GM19238 (cell line): ENCODE measurements around the gene TIMELESS.
"Not testable (repeated sequence)": the region's sequence is repeated elsewhere in the genome, so short reads cannot be mapped to it uniquely, and the experiment has no call there.

Experiments used
- DNase-seq: peaks from one replicate; pipeline ENCODE4 v3.0.0; 2011; ENCODE audit warnings: low spot score; ENCODE audit not compliant: insufficient read length

TIMELESS gene, protein sequence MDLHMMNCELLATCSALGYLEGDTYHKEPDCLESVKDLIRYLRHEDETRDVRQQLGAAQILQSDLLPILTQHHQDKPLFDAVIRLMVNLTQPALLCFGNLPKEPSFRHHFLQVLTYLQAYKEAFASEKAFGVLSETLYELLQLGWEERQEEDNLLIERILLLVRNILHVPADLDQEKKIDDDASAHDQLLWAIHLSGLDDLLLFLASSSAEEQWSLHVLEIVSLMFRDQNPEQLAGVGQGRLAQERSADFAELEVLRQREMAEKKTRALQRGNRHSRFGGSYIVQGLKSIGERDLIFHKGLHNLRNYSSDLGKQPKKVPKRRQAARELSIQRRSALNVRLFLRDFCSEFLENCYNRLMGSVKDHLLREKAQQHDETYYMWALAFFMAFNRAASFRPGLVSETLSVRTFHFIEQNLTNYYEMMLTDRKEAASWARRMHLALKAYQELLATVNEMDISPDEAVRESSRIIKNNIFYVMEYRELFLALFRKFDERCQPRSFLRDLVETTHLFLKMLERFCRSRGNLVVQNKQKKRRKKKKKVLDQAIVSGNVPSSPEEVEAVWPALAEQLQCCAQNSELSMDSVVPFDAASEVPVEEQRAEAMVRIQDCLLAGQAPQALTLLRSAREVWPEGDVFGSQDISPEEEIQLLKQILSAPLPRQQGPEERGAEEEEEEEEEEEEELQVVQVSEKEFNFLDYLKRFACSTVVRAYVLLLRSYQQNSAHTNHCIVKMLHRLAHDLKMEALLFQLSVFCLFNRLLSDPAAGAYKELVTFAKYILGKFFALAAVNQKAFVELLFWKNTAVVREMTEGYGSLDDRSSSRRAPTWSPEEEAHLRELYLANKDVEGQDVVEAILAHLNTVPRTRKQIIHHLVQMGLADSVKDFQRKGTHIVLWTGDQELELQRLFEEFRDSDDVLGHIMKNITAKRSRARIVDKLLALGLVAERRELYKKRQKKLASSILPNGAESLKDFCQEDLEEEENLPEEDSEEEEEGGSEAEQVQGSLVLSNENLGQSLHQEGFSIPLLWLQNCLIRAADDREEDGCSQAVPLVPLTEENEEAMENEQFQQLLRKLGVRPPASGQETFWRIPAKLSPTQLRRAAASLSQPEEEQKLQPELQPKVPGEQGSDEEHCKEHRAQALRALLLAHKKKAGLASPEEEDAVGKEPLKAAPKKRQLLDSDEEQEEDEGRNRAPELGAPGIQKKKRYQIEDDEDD

DNA sequence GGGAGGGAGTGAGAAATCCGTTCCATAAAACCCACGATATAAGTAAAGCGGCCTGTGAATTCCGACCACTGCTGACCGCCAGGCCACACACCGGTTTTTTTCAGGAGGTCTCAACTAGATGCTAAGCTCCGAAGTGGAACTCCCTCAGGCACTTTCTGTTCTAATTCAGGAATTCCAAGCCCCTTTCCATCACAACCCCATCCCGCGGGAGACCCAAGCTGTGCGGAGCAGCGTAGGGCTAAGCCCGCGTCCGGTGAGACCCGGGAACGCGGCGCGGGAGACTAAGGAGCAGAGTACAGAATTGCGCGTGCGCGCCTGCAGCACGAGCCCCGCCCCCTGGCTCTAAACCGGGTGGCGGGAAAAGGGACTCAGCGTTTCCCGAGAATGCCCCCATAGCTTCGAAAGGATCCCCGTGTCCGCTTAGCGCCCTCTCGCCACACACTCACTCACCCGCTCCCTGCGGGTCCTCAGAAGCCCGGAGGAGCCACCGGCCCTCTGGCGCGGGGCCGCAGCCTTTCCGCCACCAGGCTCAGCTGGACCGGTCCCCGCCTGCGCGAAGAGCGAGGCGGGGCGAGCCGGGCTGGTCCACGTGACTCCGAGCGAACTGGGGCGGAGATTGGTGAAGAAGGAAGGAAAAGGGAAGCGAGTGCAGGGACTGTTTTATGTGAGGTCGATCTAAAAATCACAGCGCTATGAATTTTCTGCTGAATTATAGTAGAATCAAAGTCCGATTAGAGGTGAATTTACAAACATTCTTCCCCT lies at the start of gene TIMELESS:
Gene TIMELESS (minus strand): TSS at position 567 of the 762 bp plus-strand sequence. CDS start 15,256 bp downstream, outside the sequence.
- DNase-seq = peak; percentile 96

DNA sequence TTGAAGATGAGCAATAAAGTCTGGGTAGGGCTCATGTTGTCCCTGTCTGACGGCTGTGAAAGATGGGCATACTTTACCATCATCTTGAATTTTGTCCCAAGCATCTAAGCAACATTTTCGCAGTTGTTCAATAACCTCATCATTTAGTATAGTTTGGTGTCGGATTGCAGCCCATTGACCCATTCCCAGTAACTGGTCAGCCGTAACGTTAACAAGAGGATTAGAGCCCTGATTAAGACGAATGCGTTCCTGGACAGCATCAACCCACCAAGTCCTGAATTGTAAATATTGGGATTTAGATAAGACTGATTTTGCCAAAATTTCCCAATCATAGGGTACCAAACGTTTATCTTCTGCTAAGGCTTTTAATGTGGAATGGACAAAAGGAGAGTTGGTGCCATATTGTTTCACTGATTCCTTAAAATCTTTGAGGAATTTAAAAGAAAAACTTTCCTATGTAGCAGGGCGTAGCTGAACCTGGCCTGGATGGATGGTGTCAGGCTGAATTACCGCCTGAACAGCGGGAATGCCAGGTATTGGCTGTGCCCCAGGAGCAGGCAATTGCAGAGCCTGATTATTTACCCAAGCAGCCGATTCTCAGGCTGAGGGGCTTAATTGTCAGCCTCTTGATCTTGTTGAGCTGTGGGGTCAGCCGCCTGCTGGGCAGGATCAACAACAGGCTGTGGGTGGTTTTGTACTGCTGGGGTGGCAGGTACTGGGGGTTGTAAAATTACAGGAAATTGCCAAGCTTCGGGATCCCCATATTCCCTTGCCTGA lies 49.1 kb upstream of the TIMELESS start:
- not testable (repeated sequence) for DNase-seq

DNA sequence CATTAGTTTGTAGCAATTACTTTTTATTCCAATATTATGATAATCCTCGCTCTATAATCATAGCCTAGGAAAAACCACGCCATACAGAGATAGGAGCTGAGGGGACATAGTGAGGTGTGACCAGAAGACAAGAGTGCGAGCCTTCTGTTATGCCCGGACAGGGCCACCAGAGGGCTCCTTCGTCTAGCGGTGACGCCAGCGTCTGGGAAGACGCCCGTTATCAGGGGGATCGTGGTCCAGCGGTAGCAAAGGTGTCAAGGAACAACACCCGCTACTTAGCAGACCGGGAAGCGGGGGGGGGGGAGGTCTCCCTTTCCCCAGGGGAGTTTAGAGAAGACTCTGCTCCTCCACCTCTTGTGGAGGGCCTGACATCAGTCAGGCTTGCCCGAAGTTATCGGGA lies 47.5 kb upstream of the TIMELESS start:
- not testable (repeated sequence) for DNase-seq

DNA sequence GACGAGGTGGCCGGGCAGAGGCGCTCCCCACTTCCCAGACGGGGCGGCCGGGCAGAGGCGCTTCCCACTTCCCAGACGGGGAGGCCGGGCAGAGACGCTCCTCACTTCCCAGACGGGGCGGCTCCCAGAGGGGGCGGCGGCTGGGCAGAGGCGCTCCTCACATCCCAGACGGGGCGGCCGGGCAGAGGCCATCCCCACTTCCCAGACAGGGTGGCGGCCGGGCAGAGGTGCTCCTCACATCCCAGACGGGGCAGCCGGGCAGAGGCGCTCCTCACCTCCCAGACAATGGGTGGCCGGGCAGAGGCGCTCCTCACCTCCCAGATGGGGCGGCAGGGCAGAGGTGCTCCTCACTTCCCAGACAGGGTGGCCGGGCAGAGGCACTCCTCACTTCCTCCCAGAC lies 45.3 kb upstream of the TIMELESS start:
- not testable (repeated sequence) for DNase-seq

DNA sequence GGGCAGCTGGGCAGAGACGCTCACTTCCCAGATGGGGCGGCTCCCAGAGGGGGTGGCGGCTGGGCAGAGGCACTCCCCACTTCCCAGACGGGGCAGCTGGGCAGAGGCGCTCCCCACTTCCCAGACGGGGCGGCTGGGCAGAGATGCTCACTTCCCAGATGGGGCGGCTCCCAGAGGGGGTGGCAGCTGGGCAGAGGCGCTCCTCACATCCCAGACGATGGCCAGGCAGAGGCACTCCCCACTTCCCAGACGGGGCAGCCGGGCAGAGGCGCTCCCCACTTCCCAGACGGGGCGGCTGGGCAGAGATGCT lies 44.8 kb upstream of the TIMELESS start:
- DNase-seq = not testable (repeated sequence)

DNA sequence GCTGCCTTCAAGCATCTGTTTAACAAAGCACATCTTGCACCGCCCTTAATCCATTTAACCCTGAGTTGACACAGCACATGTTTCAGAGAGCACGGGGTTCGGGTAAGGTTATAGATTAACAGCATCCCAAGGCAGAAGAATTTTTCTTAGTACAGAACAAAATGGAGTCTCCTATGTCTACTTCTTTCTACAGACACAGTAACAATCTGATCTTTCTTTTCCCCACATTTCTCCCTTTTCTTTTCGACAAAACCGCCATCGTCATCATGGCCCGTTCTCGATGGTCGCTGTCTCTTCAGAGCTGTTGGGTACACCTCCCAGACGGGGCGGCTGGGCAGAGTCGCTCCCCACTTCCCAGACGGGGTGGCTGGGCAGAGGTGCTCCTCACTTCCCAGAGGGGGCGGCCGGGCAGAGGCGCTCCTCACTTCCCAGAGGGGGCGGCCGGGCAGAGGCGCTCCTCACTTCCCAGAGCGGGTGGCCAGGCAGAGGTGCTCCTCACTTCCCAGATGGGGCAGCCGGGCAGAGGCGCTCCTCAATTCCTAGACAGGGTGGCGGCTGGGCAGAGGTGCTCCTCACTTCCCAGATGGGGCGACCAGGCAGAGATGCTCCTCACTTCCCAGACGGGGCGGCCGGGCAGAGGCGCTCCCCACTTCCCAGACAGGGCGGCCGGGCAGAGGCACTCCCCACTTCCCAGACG lies 44.3 kb upstream of the TIMELESS start:
- DNase-seq = not testable (repeated sequence)

DNA sequence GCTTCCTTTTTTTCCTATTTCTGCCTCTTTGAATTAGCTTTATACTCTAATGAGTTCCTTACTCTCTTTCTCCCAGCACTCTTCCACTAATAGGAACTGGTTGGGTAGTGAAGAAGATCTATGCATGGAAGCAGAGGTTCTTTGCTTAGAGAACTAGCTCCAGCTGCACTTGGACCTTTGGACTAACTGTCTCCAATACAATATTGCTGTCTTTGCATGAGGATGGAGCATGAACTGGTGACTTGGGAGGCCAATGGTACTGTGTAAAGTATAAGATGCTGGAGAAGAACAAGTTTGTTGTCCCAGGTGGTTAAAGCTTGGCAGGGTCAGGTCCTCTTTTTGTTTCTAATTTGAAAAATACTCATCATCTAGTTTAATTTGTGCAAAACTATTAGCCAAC lies 41.1 kb upstream of the TIMELESS start:
- no peak for DNase-seq

DNA sequence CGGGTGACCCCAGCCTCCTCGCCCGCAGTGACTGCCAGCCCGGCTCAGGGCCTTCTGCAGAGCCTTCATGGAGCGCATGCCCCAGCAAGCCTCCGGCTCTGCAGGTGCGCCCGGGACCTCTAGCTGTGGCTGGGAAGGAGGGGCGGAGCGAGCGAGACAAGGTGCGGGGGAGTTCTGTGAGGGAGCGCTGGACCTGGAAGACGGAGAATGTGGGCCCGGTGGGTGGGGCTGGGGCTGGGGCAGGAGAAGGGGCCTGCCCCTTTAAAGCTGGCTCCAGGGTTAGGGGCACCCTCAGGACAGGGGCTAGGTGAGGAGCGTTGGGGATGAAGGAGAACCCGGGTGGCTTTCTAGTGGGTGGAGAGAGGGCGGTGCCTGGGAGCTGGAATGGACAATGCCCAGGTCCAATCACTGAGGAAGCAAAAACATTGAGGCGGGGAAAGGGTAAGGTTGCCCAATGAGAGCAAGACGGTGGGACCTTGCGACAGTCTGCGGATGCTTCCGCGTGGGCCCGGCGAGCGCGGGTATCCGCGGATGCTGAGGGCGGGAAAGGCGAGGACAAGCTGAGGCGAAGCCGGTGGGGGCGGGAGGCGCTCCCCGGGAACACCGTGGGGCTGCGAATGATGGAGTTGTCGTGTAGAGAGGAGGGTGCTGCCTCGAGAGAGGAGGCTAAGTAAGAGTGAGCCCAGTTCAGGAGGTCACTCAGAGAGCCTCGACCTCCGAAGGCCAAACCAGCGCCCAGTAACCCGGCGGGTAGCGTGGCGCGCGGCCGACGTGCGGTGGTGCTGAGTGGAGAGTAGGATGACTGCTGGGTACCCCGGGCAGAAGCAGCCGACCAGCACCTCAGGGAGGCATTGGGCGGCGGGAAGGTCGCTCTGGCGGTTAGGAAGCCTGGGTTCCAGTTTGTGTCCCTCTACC lies 39.1 kb upstream of the TIMELESS start, which contains the start of gene GLS2:
Gene GLS2 (minus strand): TSS at position 121 of the 915 bp plus-strand sequence. CDS start 43 bp downstream, at position 78.
- peak; percentile 88 for DNase-seq

DNA sequence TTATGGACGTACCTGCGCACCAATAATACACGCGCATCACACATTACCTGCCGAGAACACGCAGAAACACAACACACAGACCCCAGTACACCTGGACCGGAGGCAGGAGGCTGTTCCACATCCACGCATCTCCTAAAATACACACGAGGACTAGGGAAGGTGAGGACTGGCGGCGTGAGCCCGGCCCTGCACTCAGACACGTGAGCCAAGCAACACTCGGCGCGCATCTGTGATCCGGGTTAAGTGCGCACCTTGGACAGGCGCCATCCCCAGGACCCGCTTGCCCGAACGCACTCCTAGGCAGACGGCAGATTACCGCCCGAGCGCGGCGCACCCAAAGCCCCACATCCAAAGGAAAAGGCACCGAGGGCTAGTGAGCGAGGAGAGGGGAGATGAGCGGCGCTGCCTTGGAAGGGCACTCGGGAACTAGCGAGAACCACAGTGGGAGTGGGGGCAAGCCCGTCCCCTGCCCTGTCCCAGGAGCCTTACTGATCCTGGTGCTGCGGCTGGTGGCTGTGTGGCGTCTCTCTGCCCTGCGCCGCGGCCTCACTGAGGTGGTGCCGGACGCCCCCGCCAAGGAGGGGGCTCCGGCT lies 38.3 kb upstream of the TIMELESS start:
- no peak for DNase-seq

DNA sequence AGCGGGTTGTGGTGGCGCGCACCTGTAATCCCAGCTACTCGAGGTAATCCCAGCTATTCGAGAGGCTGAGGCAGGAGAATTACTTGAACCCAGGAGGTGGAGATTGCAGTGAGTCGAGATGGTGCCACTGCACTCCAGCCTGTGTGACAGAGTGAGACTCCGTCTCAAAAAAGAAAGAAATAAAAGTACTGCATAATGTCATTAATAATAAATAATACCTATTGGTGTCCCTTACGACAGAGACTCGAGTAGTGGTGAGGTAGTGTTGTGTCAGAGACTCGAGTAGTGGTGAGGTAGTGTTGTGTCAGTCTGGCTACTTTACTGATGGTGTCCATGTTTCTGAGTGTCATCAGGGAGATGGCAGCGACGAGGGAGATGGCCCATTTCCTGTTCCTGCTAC lies 37.5 kb upstream of the TIMELESS start:
- no peak for DNase-seq

DNA sequence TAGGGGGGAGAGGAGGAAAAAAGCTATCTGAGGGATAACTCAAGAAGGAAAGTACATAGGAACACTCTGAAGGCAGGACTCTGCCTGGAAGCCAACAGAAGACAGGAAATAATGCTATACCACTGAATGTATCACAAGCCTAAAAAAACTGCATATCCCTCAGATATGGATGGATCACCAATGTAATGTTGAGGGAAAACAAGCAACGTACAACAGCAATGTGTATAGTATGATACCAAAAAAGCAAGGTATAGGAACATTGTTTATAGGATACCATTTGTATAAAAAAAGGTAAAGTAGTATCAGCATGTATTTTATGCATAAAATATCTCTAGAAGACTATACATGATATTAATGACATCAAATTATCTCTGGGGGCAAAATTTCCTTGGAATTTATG lies 35.3 kb upstream of the TIMELESS start:
- DNase-seq = no peak

DNA sequence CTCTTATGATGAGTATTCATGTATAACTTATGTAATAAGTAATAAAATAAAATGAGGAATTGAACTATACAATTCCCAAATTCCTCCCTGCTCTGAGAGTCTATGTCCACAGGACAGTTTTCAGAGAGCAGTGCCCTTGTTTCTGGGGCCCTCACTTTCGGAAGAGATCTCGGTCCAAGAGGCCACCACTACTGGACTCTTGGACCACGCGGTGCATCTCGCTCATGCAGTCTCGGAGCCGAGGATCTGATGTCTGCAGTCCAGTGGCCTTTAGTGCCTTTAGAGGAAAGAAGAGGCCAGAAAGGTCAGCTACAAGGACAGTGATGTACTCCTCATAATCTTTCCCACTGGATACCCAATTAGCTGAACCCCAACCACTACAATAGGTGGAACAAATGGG lies 30.4 kb upstream of the TIMELESS start:
- DNase-seq = no peak

DNA sequence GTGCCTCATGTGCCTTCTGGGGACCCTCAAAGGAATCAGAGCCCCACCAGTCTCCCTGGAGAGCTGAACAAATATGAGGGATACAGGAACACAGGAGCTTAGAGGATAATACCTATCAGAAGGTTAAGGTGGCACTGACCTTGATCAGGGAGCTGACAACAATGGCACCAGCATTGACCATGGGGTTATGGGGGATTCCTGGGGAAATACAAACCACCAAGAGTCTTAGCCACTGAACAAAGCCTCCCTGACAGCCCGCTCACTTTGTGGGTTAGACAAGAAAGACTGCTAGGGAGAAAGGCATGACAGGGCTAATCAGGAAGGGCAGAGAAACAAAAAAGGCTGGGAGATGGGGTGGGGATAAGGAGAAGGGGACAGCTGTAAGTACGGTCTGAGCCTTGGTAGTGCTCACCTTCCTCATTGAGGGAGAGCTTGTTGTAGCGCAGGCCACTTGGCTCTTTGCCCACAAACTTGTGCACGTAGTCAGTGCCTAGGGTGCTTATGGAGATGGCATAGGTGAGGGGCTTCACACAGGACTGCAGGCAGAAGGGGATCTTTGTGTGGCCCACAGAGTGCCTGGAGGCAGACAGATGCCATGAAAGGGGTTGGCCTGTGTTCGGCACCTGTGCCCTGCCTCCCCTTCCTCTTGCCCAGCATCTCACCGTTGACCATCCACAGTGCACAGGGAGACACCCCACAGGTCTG lies 28.4 kb upstream of the TIMELESS start:
- no peak for DNase-seq

DNA sequence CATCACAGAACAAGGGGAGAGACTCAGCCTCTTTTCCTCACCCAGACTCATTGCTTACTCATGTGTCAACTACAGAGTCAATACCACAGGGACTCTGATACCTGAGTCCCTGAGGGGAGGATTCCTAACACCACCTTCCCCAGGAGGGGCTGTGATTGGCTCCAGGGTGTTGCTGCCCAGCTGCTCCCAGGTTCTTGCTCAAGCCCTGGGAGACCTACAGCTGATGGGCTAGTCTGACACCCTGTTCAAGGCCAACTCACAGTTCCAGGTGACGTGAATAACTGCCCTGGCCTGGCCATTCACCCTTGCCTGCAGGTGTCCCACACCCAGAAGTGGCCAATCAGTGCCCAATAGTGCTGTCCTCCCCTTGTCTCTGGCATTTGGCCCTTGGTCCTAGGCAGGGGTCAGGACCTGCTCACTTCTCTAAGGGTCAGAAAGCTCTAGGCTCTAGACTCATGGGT lies 27.8 kb upstream of the TIMELESS start:
- DNase-seq = no peak

DNA sequence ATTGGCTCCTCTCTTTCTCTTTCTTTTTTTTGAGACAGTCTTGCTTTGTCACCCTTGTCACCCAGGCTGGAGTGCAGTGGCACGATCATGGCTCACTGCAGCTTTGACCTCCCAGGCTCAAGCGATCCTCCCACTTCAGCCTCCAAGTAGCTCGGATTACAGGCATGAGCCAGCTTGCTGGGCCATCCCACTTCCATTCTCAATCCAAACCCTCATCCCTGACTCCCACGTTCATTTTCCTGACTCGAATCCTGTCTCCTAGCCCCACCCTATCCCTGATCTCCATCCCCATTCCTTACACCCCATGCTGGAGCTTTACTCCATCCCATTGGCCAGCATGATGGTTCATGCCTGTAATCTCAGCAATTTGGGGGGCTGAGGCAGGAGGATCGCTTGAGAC lies 26.9 kb upstream of the TIMELESS start:
- DNase-seq = no peak

DNA sequence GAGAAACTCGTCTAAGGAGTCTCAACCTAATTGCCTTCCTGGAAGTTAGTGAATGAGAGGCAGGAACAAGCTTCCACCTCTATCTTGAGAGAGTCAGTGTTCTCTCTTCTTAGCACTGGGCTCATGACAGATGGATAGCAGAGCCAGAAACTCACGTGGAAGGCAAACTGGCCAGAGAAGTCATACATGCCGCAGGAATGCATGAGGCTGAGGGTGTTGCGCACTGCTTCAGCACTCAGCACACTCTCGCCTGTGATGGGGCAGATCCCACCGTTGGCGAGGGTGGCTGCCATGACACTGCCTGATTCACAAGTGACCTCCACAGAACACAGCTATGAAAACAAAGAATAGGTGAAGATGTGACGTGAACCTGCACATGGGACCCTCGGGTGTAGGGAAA lies 25.2 kb upstream of the TIMELESS start:
- no peak for DNase-seq
